NCI-H187 (cell line): ENCODE results near the gene GAST.
A peak's percentile ranks its signal among the peaks of the same experiment; 100 is the strongest.
"Not testable (repeated sequence)": the region's sequence is repeated elsewhere in the genome, so short reads cannot be mapped to it uniquely, and the experiment has no call there.

Experiments
- DNase-seq, 2 experiments: peaks; one replicate each; lab custom pipeline; 2025; lab: John Stamatoyannopoulos, UW

GAST gene

DNA sequence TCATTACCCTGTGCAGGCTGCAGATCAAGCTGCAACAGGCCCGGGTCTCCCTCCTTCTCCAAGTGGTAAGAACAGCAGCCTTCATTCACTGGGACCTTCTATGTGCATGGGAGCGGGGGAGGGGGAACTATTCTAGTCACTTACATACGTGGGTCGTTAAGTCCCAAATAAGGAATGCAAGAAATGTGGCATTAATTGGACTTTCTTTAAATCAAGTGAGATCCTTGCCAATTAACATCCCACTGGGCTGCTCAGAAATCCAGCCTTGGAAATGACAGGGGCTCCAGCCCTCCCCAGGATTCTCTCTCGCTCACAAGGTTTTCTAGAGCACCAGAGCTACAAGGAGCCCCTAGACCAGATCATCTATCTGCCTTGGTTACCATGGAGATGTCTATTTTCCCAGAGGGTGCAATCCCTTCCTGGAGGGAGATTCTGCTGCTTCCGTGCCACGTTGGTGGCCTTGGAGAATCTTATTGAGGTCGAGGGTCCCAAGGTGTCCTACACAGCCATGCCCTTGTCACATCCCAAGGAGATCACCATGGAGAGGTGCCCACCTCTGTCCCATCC, 28.6 kb upstream of the GAST start:
- DNase-seq = no peak

DNA sequence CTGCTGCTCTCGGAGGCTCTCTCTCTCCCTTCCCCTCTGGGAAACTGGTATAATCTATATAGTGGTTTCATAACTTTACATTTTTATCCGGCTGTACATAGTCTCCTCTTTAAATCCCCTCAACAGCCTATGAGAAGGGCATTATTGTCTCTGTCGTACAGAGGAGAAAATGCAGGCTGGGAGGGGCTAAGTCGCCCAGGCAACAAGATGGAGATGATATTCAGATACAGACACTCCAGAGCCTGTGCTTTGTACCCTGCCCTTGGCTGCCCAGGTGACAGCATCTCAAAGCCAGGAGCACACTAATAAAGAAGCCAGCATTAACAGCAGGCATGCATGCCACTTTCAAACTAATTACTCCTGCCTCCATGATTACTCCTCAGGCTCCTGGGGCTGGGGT, 28.1 kb upstream of the GAST start:
- DNase-seq = no peak

DNA sequence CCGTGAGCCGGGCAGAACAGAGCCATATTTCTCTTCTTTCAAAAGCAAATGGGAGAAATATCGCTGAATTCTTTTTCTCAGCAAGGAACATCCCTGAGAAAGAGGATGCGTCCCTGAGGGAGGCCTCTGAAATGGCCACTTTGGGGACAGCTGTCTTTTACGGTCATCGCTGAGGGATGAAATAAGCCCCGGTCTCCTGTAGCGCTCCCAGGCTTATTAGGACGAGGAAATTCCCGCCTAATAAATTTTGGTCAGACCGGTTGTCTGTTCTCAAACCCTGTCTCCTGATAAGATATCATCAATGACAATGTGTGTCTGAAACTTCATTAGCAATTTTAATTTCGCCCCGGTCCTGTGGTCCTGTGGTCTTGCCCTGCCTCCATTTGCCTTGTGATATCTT, 26.4 kb upstream of the GAST start:
- DNase-seq = not testable (repeated sequence)

DNA sequence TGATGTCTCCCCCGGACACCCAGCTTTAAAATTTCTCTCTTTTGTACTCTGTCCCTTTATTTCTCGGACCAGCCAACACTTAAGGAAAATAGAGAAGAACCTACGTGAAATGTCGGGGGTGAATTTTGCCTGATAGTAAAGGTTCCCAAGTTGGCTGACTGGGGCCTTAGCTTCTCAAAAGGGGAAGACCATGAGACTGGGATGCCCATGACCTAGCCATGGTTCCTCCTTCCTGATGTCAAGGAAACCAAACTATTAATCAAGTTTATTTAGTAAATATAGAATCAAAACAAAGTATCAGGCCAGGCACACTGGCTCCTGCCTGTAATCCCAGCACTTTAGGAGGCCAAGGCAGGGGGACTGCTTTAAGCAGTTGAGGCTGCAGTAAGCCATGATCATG, 25.9 kb upstream of the GAST start:
- DNase-seq = no peak

DNA sequence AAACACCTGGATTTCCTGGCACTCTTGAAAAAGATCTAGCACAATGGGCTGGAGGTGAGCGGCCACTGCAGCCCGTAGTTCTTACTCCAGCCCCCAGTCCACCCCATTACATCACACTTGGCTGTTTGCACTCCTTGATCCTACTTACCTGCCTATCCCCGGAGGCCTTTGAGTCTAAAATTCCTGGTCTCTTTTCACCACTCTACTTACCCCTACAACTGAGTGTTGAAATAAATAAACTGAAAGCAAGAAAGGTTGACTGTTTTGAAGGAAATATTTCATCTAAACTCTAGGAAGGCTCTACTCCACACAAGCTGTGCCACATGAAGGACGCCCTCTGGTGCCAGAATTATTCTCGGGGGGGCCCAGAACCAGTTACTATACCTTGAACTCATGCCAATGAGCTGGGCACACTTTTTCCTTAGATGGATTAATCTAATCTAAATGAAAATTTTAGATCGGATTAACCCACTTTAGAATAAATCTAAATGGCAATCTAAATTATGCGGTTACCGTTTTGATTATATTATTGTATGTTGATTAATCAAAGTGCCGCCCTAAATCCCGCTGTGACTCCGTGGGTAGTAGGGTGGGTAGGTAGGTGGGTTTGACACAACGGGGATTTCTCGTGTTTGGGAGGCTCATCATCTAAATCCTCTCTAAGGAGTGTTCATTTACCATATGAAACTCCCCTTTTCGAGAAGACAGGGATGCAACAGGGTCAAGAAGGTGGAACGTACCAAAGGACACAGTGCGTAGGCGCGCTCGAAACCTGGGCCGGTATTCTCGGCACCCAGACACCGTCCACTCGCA, 24.1 kb upstream of the GAST start:
- peak in 1 of 2 experiments; percentile 68 for DNase-seq

DNA sequence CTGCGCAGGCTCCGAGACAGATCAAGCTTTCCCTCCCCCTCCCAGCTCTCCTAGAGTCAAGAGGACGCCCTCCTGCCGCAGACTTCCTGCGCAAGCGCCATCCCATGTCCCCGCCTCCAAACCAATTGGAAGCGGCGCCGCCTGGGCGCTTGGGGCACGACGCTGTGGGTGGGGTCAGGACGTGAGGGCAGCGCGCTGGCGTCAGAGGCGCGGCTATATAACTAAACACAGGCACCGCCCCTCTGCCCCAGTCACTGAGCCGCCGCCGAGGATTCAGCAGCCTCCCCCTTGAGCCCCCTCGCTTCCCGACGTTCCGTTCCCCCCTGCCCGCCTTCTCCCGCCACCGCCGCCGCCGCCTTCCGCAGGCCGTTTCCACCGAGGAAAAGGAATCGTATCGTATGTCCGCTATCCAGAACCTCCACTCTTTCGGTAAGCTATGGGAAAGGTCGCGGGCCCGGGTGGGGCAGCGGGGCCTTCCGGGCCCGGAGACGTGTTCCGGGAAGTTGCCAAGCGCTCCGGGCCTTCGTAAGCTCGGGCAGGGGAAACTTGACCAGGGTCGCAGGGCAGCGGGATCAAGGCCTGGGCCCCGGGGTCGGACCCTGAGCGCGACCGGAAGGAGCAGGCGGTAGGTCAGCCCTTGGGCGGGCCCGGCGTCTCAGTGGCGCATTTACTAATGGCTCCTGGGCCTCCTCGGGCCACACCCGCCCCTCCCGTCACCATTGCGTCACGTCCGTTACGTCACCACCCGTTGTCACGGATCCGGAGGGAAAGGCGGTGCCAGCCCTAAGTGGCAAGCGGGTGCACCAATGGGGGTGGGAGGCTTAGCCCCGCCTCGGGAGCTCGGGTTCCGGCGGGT, 23.3 kb upstream of the GAST start, which contains the start of gene EIF1:
TSS of gene EIF1 (plus strand) at position 245 of the 856 bp plus-strand sequence. CDS start at position 399, 154 bp downstream.
- peak; percentile 95 to 98 for DNase-seq

DNA sequence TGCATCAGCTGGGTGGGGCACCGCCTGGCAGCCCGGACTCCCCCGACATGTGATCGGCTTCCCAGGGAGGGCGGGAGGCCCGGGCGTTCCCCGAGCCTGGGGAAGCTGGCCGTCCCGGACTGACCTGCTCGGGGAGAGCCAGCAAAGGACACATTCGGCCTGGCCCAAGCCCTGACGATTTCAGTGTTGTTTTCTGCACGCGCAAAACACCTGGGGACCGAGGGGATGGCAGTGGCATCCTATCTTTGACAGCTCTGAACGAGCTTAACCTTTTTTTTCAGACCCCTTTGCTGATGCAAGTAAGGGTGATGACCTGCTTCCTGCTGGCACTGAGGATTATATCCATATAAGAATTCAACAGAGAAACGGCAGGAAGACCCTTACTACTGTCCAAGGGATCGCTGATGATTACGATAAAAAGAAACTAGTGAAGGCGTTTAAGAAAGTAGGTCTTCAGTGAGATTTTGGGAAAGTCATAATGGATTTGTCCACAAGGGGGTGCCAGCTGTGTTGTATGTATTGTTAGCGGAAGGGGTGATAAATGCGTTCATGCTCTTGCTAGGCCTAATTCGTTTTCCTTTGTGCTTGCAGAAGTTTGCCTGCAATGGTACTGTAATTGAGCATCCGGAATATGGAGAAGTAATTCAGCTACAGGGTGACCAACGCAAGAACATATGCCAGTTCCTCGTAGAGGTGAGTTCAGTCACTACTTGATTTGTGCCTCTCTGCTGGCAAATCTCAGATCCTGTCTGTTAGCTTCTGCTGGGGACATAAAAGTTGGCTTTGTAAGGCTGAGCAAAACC, 22.4 kb upstream of the GAST start:
- DNase-seq = no peak

DNA sequence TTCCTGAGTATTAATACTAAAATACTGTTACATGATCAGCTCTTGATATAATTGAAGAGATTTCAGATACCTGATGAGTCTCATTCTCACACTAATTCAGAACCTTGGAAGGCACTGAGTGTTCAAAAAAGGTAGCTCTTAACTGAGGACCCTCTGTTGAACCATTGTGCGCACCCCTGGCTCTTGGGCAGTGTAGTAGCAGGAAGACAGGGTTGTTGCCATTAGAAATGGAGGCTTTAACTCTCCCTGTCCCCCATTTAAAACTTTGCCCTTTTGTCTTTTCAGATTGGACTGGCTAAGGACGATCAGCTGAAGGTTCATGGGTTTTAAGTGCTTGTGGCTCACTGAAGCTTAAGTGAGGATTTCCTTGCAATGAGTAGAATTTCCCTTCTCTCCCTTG, 21.6 kb upstream of the GAST start:
- no peak for DNase-seq

DNA sequence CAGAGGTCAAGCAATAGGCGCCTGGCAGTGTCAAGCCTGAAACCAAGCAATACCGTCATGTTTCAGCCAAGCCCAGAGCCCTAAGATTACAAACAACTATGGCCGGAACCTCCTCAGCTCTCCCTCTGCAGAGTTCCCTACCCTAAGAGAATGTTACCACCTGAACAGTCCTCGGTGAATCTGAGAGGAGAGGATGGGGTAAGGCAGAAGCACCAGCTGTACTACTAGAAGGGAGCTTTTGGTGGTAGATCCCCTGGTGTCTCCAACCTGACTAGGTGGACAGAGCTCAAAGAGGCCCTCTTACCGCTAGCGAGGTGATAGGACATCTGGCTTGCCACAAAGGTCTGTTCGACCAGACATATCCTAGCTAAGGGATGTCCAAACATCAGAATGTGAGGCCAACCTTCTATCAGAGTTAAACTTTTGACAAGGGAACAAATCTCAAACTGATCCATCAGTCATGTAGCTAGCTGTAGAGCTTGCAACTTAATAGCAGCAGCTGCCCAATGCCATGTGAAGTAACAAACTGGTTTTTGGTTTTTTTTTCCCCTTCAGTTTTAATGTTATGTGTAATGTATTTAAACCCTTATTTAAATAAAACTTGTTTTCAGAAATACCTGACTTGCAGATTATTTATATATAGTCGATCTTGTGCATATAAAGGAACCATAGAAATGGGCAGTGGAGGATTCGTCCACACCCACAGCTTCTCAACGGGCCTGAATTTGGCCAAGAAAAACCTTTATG, 20.9 kb upstream of the GAST start:
- no peak for DNase-seq

DNA sequence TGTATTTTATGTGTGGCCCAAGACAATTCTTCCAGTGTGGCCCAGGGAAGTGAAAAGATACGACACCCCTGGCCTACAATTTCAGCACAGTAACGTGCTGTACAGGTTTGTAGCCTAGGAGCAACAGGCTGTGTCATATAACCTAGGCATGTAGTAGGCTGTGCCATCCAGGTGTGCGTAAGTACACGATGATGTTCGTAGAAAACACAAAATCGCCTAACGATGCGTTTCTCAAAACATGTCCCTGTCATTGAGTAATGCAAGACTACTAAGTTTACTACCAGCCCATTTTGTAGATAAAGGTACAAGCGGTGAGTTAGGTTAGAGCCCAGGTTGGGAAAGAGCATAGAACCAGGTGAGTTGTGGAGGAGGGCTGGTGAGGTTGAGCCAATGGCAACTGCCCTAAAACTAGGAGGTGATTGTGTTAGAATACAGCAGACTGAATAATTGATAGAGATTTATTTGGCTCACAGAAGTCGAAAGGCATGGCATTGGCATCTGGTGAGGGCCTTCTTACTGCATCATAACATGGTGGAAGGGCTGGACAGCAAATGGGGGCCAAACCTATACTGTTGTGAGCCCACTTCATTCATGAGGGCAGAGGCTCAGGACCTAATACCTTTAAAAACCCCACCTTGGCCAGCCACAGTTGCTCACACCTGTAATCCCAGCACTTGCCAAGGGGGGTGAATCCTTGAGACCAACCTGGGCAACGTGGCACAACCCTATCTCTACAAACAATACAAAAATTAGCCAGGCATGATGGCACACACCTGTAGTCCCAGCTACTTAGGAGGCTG, 19.2 kb upstream of the GAST start:
- DNase-seq = no peak

DNA sequence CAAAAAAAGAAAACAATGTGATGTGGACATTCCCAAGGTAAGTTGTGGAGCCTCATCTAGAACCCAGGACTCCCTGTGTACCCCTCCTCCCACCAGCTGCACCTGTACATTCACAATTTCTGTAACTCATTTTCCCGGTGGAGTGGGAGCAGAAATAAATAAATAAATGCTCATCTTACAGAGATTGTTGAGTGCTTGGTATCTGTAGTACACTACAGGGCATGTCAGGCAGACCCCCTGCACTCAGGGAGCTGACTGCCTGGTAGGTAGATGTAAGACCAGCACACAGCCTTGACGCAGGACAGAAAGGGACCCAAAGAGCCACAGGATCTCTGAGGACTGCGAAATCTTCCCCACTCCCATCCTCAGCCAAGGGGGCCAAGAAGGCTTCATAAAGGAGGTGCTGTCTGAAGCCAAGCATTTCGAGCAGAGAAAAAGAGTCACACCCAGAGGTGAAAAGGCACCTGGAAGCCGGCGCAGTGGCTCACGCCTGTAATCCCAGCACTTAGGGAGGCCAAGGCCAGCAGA, 16.9 kb upstream of the GAST start:
- DNase-seq = no peak

DNA sequence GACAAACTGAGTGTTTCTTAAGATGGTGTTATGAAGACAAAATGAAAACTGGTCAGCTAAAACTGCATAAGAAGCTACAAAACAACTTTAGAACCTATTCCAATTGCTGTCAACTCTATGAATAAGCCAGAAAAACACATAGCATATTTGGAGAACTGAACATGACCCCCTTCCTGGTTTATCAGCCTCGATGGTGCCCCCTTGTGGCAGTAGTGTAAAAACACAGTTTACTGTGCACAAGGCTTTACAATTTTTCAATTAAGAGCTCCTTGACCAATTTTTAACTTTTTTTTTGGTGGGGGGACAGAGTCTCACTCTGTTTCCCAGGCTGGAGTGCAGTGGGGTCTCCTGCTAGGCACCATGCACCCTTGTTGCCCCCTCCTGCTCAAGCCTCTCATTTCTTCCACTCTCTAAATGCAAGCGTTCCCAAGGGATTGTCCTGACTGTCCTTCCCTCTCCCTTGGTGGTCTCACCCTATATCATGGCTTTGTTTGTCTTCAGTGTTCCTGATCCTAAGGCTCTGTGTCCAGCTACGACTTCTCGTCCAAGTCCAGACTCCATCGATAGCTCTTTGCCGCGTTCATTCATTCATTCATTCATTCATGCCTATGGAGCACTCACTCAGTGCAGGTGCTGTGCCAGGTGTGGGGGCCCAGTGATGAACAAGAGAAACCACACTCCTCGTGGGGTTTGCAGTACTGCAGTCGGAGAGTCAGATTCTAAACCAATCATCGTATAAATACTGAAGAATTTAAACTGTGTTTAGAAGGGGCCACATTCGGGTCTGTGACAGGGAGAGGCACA, 16.0 kb upstream of the GAST start:
- peak in 1 of 2 experiments; percentile 9 for DNase-seq

DNA sequence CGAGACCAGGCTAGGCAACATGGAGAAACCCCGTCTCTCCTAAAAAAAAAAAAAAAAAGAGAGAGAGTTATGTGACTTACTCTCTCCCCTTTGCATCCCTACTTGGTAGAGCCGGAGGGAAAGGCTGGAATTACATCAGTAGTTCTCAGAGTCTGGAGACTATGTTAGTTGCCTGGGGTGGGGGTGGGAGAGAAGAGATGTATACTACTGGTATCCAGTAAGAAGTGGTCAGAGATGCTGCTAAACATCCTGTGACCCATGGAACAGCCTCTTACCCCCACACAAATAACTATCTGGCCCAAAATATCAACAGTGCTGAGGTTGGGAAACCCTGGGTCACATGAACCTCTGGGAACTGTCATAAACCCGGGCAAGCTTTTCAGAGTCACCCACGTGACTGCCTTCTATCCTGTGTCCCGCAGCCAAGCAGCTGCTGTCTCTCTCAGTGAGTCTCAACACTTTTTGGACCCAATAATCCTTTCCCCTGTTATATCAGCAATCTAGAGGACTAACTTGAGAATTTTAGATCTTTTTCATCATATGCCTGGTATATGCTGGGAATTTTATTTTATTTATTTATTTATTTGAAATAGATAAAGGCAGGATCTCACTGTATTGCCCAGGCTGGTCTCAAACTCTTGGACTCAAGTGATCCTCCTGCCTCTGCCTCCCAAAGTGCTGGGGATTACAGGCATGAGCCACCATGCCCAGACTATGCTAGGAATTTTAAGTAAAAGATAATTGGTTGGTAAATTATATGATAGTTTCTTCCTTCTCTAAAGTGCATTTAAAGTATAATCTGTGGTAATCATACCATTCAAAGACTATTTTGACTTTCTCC, 14.8 kb upstream of the GAST start:
- DNase-seq = no peak

DNA sequence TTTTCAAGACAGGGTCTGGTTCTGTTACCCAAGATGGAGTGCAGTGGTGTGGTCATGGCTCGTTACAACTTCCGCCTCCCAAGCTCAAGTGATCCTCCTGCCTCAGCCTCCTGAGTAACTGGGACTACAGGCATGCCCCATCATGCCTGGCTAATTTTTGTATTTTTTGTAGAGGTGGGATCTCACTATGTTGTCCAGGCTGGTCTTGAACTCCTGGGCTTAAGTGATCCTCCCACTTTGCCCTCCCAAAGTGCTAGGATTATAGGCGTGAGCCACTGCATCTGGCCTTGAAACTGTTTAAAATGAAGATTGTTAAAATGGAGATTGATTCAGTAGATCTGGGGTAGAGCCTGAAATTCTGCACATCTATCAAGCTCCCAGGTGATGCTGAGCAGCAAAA, 11.3 kb upstream of the GAST start:
- not testable (repeated sequence) for DNase-seq

DNA sequence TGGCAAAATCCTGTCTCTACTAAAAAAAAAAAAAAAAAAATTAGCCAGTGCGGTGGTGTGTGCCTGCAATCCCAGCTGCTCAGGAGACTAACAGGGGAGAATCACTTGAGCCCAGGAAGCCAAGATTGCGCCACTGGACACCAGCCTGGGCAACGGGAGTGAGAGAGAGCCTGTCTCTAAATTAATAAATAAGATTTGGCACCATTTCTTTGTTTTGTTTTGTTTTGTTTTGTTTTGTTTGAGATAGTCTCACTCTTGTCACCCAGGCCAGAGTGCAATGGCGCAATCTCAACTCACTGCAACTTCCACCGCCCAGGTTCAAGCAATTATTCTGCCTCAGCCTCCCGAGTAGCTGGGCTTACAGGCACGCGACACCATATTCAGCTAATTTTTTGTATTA, 9.4 kb upstream of the GAST start:
- no peak for DNase-seq

DNA sequence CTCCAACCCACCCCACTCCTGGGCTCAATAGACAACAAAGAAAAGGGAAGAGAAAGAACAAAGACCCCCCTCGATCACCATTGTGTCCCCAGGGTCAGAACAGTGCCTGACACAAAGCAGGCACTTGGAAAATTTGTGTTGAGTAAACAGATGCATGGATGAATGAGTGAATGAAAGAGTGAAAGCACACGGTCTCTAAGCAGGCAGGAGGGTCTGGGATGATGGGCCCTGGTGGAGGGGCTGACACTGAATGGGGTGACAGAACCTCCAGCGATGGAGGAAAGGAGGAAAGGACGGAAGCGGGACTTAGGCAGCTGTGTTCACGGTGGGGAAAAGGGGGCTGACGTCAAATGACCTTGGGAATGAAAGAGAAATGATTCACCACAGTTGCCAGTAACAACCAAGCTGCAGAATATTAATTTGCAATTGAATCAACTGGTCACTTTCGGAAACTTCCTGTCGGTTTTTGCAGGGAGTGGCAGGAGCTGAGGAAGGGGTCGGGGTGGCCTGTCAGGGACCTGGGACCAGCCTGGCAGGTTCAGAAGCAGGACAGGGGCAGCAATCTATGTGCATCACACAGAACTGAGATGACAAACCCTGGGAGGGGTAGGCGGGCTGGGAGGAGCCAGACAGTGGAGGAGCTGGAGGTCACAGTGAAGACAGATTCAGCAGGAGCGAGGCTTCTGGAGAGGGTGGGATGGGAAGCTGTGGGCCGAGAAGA, 6.7 kb upstream of the GAST start:
- no peak for DNase-seq

DNA sequence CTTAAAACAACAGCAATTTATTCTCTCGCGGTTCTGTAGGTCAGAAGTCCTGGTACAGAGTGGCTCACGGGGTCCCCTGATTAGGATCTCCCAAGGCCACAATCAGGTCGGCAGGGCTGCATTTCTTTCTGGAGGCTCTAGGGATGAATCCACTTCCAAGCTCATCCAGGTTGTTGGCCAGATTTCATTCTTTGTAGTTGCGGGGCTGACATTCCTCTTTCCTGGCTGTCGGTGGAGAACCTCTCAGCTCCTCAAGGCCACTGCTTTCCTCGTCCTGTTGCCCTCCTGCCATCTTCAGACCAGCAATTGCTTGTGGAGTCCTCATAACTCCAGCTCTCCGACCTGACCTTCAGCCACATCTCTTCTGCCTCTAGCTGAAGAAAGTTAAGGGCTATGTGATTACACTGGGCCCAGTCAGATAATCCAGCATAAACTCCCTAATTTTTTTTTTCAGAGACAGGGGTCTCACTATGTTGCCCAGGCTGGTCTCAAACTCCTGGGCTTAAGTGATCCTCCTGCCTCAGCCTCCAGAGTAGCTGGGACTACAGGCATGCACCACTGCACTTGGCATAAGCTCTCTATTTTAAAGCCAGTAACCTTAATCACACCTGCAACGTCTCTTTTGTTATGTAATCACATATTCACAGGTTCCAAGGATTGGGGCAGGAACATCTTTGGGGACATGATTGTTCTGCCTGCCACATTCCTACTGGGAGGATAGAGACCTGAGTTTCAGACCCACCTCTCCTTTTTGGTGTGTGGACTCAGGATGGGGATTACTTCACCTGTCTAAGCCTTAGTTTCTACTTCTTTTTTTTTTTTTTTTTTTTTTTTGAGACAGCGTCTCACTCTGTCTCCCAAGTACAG, 4.1 kb upstream of the GAST start:
- DNase-seq = no peak
